Activated CD4-positive, alpha-beta T cell treated with anti-CD3 and anti-CD28 coated beads, Interleukin-2, amount 50 U/mL, for 1 hour (primary cell): ENCODE measurements around the gene TP73.
A peak's percentile ranks its signal among the peaks of the same experiment; 100 is the strongest.

Source experiments
- DNase-seq: peaks from one replicate; pipeline ENCODE4 v3.0.0-alpha.2; 2020

TP73 gene

GRCh38 chr1:3691421-3692204 is 39.3 kb downstream of the TP73 start:
- no peak for DNase-seq

DNA sequence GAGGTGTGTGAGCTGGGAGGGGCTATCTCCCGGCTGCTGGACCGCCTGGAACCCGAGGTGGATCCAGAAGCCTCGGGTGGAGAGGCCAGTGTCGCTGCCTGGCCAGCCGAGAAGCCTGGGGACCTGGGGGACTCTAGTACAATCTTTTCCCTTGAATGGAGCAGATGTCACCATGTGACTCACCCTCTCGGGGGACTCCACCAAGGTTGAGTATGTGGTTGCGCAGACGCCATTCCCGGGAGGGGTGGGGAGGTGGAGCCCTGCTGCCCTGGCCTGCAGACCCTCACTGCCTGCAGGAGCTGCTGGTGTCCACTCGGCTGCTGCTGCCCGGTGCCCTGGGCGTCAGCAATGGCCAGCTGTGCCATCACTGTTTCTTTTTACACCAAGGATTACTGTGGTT is 40.3 kb downstream of the TP73 start:
- no peak for DNase-seq

- DNase-seq, result no peak
These were observed 41.0 kb downstream of the TP73 start for GRCh38 chr1:3693321-3693720.

DNA sequence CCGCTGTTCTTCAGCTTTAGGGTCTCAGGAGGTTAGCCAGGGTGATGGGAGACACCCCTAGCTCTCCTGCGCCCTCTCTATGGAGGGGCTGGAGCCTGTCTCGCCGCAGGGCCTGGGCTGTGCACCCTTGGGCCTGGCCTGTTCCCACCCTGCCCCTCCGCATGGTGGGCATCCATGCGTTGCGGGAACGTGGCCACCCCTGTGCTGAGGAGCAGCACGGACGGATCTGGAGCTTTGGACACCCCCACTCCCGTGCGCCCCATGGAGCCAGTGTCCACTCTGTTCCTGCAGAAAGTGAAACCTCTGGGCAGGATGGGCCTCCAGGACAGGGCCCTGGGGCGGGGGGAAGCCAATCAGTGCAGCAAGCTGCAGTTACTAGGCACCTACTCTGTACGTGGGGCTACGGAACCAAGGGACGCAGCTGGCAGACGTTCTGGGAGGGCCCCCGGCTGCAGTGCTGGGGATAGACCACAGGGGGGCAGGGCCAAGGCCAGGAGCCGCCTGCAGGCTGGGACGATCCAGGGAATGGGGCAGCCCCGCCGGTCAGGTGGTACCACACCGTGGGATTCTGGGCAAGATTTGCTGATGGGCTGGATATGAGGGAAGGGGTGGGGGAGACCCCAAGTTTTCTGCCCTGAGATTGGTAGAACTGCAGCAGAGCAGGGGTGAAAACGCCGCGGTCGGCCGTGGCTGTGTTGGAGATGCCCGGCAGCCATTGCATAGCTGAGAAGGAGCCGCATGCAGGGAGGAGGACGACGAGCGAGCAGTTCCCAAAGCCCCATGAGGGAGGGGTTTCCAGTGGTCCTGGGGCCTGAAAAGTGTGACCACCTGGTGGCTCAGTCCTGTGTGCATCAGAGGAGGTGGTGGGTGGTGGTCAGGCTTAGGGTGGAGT is 43.3 kb downstream of the TP73 start:
- DNase-seq, result peak; percentile 43

GRCh38 chr1:3696689-3697088 is 44.4 kb downstream of the TP73 start:
- no peak for DNase-seq

GRCh38 chr1:3697104-3697503 is 44.8 kb downstream of the TP73 start:
- DNase-seq, result no peak

GRCh38 chr1:3697810-3698209 is 45.5 kb downstream of the TP73 start:
- DNase-seq, result no peak

DNA sequence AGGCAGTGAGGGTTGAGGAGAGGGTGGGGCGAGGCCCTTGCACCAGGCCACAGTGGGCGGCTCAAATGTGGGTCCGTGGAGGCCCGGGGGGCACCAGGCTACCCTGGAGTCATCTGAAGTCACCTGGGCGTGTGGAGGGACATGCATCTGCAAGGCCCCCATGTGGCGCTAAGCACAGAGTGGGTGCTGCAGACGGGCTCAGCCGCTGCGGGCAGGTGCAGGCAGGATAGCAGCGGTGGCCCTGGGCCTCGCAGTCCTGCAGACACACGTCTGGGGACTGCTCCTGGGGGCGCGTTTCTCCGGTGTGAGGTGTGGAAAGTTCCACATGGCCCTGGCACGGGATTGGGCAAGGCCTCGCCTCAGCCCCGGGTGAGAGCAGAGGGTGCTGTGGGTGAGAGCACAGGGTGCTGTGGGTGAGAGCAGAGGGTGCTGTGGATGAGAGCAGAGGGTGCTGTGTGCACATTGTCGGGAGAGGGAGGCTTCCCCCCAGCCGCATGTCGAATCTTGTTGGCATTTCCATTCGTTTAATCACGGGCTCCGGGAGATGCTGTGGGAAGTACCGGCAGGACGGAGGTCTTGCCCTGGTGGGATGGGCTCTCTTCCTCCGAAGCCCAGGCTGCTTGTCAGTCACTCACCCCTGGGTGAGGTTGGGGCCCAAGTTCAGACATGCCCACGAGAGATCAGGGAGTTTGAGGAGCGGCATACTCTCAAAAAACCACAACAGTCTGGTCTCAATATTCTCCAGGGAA is 46.5 kb downstream of the TP73 start:
- DNase-seq, result no peak

GRCh38 chr1:3699596-3699995 is 47.3 kb downstream of the TP73 start:
- DNase-seq, result no peak

- no peak for DNase-seq
These were observed 48.3 kb downstream of the TP73 start for GRCh38 chr1:3700631-3701030.

GRCh38 chr1:3702528-3702927 is 50.2 kb downstream of the TP73 start:
- no peak for DNase-seq

- DNase-seq, result no peak
These were observed 50.8 kb downstream of the TP73 start for GRCh38 chr1:3702990-3703728.

GRCh38 chr1:3703786-3704371 is 51.6 kb downstream of the TP73 start:
- no peak for DNase-seq

DNA sequence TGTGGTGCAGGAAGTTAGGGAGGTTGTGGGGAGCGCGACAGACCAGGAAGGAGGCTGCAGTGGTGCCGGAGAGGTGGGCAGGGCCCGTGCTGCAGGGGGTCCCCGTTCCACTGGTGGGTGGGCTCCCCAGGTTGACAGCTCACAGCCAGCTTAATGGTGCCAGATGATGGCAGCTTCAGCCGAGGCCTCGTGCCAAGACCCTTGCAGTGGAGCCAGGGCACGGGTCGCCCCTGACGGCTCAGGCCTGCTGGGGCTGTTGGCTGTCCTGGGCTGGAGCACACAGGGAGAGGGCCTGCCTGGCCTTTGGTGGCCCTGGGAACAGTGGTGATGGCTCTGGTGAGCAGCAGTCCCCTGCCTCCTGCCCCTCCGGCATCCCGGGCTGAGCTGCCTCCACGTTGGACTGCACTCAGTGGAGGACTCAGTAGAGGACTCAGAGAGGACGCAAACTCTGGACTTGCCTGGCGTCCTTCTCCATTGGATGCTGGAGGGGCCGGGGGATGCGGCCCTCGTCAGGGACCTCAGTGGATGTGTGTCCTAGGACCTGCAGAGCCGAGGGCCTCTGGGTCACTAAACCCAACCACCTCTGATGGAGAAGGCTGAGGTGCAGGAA is 53.1 kb downstream of the TP73 start:
- no peak for DNase-seq

GRCh38 chr1:3706651-3707297 is 54.5 kb downstream of the TP73 start:
- no peak for DNase-seq

- DNase-seq, result no peak
These were observed 55.1 kb downstream of the TP73 start for GRCh38 chr1:3707298-3707938.

GRCh38 chr1:3707939-3708328 is 55.6 kb downstream of the TP73 start:
- no peak for DNase-seq

DNA sequence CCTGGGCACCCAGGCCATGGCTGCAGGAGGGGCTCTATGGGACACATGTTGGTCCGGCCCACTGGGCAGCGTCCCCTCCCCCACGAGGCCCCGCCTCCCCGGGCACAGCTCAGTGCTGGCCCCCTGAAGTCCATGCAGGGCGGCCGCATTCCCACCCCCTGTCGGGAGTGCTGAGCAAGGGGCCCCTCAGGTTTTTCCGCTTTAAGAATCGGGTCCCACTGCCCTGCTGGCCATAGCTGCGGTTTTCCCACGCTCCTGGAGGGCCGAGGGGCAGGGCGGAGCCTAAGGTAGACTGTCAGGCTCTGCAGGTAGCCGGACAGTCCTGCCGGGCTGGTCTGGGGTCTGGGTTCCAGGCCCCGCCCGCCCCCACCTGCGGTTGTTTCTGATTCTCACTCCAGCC is 56.5 kb downstream of the TP73 start:
- no peak for DNase-seq

DNA sequence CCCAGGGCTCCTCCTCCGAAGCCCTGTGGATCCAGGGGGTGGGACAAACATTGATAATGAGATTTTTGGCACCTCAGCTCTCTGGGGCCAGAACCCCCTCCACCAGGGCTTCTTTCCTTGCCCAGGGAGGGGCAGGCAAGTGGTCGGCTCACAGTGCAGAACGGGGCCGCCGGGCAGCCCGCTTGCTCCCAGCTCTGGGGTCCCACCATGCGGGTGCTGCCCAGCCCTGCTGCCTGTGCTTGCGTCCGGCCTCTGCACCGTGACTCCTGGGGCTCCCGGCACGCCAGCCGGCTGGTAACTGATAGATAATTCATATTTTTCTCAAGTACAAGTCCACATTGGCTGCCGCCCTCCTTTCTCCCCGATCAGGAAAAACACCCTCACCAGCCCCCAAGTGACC is 57.9 kb downstream of the TP73 start:
- DNase-seq, result no peak

- no peak for DNase-seq
These were observed 59.1 kb downstream of the TP73 start for GRCh38 chr1:3711381-3711779.
